GM21786 (cell line): Measurements from ENCODE around the gene PRSS36.
A peak's percentile ranks its signal among the peaks of the same experiment; 100 is the strongest.

Experiments
- ATAC-seq: cut with Tn5 transposase; IDR thresholded peaks from one replicate; pipeline ENCODE4 v1.9.1; 2021; ENCODE audit not compliant: unreplicated experiment

The PRSS36 gene

GRCh38 chr16:31128711-31129567 is 20.9 kb downstream of the PRSS36 start:
- ATAC-seq, result no peak

GRCh38 chr16:31127182-31127581 is 22.7 kb downstream of the PRSS36 start:
- ATAC-seq, result no peak

- no peak for ATAC-seq
Observed at GRCh38 chr16:31125844-31126243, 24.0 kb downstream of the PRSS36 start.

- no peak for ATAC-seq
Observed at GRCh38 chr16:31120129-31120528, 29.7 kb downstream of the PRSS36 start.

DNA sequence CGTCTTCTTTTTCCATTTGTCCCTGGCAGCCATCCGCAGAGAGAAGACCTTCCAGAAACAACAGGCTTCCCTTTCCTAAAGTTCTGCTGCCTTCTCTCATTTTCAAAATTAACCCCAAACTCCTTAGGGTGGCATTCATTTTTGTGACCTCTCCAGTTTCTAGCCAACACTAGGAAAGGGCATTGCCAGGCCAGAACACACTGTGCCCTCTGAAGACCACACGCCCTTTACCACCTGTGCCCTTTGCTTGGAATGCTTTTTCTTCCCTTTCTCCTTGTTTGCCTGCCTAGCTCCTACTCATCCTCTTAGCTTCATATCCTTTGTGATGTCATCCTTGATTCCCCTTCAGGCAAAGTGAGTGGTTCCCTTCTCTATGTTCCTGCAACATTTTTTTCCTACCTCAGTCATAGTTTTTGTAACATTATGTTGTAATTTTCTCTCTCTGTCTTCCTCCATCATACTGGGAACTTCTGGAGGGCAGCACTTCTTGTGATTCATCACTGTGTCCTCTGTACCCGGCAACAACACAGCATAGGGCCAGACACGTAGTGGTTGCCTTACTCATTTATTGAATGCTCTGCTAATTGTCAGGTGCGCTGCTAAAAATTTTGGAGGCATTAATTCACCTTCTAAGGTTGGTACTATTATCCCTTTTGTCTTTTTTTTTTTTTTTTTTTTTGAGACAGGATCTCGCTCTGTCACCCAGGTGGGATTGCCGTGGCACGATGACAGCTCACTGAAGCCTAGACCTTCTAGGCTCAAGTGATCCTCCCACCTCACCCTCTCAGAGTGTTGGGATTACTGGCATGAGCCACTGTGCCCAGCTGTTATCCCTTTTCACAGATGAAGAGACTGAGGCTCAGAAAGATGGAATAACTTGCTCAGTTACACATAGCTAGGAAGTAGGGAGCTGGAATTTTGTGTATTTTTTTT is 31.4 kb downstream of the PRSS36 start:
- ATAC-seq, result no peak

DNA sequence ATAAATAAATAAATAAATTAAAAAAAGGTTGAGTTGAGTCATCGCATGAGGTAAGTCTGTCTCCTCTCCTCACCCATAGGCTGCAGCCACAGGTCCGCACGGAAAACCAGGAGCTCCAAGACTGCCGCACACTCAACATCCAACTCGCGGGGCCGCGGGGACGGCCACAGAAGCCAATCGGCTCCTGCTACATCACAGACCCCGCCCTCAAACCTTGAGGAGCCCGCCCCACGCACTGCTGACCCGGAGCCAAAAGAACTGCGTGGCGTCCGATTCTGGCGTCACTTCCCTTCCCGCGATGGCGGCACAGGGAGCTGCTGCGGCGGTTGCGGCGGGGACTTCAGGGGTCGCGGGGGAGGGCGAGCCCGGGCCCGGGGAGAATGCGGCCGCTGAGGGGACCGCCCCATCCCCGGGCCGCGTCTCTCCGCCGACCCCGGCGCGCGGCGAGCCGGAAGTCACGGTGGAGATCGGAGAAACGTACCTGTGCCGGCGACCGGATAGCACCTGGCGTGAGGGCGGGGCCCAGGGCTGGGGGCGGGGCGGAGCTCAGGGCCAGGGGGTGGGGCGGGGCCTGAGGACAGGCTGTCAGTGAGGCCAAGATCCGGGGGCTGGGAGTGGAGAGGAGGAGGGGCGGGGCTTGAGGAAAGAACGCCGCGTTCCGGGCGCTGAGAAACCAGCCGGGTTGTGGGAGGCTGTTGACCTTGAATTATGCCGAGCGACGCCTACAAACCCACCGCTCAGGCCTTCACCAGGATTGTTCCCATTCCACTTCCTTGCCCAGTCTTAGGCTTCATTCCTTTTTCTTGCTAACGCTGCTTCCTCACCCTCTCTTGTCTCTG is 32.3 kb downstream of the PRSS36 start, which contains the start of gene KAT8:
Gene KAT8, plus strand, starts transcription at position 281 of the 839 bp plus-strand sequence. Its CDS starts 18 bp downstream, at position 299.
- peak; percentile 83 for ATAC-seq

- no peak for ATAC-seq
Observed at GRCh38 chr16:31114468-31114867, 35.4 kb downstream of the PRSS36 start.

- ATAC-seq, result peak; percentile 31
Observed at GRCh38 chr16:31113121-31114120, 36.4 kb downstream of the PRSS36 start.

GRCh38 chr16:31112711-31113110 is 37.2 kb downstream of the PRSS36 start:
- ATAC-seq, result no peak

DNA sequence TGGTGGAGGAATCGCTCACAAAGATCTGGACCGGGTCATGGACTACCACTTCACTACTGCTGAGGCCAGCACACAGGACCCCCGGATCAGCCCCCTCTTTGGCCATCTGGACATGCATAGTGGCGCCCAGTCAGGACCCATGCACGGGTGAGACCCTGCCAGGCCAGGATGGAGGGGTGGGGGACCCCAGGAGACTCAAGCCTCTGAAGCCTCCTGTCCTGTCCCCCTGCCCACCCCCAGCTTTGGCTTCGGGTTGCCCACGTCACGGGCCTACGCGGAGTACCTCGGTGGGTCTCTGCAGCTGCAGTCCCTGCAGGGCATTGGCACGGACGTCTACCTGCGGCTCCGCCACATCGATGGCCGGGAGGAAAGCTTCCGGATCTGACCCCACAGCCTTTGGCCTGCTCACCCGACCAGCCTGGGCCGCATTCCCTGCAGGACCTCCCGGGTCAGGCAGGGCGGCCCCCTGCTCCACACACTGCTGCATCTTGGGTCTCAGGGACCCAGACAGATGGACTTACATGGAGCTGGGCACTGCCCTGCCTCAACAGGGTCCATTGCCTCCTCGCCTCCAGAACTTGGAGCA is 37.9 kb downstream of the PRSS36 start:
- no peak for ATAC-seq

DNA sequence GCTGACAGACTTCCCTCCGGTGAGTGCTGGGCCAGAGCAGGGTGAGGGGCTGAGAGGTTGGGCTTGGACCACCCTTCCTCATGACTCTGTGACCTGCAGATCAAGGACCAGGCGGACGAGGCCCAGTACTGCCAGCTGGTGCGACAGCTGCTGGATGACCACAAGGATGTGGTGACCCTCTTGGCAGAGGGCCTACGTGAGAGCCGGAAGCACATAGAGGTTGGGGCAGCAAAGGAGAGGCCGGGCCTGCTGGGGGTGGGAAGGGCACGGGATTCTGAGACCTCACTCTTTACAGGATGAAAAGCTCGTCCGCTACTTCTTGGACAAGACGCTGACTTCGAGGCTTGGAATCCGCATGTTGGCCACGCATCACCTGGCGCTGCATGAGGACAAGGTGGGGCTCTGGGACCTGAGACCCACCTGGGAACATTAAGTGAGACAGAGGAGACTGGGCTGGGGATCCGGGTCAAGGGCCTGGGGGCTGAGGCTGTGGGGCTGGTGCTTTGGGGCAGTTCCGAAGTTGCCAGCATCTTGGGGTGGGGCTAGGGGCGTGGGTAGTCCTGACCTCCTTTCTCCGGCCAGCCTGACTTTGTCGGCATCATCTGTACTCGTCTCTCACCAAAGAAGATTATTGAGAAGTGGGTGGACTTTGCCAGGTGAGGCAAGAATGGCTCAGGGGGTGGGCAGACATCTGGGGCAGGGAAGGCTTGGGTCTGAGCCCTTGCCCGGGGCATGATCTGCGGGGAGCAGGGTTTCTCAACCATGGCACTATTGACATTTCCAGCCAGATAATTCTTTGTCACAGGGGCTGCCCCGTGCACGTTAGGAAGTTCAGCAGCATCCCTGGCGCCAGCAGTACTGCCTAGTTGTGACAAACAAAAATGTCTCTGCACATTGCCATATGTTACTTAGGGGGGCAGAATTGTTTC is 39.5 kb downstream of the PRSS36 start:
- ATAC-seq, result no peak

DNA sequence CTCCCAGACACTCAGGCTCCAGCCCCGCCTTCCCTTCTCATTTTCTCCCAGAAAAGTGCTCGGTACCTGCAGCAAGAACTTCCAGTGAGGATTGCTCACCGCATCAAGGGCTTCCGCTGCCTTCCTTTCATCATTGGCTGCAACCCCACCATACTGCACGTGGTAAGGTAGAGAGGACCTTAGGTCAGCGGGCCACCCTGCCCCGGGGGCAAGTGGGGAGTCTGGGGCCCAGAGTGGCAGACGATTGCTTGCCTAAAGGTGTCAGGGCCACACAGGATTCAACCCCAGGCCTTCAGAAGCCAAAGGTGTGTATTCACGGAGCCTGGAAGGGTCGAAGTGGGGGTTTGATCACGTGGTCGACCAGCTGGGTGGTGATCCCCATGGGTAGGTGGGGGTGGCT is 40.2 kb downstream of the PRSS36 start:
- no peak for ATAC-seq

GRCh38 chr16:31108794-31109558 is 40.9 kb downstream of the PRSS36 start:
- no peak for ATAC-seq

DNA sequence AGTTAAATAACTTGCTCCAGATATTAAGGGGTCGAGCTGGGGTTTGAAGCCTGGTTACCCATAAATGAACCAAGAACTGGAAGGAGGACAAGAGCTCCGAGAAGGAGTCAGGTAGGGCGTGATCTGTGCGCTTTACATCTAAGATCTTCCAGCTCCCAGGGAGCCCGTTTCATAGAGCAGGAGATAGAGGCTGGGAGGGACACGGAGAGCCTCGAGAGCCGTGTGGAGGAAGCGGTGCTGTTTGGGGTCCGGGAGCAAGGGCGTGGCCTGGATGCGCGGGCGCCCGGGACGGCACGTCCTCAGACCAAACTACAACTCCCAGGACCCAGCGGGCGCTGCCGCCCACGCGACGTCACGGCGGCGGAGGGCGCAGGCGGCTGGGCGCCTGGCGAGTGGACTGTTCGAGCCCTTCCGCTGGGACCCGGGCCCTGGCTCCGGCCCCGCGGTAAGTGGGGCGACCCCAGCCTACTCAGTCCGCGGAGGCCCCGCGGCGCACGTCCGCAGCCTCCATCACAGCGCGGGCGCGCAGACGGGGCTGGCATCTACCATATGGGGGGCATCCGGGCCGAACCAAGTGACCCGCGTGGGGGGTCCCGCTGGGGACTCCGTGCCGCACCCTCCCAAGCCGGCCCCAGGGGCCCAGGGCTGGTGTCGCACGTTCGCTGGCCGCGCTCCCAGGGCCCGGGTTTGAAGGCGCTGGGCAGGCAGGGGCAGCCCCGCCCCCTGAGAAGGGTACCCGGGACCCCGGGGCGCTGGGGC is 41.7 kb downstream of the PRSS36 start, which contains the start of gene BCKDK:
Gene BCKDK, plus strand, starts transcription at position 352 of the 759 bp plus-strand sequence. CDS start 838 bp downstream, outside the sequence.
- ATAC-seq, result peak; percentile 78

- ATAC-seq, result peak; percentile 52
Observed at GRCh38 chr16:31107465-31107867, 42.4 kb downstream of the PRSS36 start.
